T-helper 9 cell (primary cell): ENCODE data around the gene ADRA1B.
"Not testable (repeated sequence)": the region's sequence is repeated elsewhere in the genome, so short reads cannot be mapped to it uniquely, and the experiment has no call there.

Experiments used
- DNase-seq: peaks from one replicate; pipeline ENCODE4 v3.0.0-alpha.2; 2020

Gene ADRA1B

DNA sequence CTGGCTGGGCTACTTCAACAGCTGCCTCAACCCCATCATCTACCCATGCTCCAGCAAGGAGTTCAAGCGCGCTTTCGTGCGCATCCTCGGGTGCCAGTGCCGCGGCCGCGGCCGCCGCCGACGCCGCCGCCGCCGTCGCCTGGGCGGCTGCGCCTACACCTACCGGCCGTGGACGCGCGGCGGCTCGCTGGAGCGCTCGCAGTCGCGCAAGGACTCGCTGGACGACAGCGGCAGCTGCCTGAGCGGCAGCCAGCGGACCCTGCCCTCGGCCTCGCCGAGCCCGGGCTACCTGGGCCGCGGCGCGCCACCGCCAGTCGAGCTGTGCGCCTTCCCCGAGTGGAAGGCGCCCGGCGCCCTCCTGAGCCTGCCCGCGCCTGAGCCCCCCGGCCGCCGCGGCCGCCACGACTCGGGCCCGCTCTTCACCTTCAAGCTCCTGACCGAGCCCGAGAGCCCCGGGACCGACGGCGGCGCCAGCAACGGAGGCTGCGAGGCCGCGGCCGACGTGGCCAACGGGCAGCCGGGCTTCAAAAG lies 55.7 kb downstream of the ADRA1B start:
- no peak for DNase-seq

DNA sequence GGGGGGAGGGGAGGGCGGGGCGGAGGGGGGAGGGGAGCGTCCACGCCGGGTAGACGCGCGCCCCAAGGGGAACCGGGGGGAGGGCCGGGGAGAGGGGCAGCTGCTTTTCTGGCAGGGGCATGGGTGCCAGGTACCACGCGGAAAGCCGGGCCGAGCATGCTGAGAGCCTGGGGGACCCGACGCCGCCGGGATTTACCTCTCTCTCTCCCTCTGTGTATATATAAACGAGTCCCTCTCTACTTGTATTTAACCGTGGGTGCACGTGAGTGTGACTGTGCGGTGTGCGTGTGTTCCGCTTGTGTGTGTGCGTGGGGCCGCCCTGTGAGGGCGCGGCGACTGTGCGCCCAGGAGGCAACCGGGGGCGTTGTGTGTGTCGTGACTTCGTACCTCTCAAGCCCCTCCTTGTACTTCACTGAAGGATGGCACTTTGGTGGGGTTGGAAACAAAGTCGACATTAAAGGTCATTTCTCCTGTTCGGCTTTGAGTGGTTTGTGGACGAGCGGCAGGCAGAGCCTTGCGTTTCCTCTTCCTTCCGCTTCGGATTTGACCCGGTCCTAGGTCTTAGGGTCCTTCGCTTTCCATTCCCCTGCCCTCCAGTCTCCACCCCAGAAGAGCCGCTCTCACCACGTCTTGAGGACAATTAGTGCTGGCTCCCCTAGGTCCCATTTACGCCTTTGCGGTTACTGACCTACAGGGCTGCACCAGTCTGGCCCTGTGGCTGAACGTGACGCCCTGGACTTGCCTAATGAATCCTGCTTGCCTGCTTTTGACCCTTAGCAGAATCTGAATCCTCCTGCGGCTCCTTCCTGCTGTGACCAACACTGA lies 56.5 kb downstream of the ADRA1B start:
- no peak for DNase-seq

DNA sequence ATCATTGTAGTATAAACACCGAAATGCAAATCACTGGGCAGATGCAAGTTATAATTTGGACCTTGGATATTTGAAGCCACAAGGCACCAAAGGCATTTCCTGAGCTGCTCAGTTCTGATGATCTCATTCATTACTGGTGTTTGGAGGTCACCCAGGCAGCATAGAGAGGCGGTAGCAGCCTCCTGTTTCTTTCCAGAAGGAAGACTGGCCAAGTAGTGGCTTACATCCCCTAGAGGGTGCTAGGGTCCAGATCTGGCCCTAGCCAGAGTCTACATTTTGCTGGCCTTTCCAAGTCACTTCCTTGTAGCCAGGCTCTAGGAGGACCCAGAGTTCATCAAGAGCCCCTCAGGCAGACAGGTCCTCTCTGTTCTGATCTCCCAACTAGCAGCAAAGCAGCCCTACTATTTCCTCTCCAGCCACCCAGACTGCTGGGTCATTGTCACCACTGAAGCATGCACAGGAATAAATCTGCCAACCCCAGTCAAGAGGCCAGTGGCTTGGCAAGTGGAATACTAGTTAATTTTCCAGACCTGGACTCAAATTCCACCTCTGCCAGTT lies 59.3 kb downstream of the ADRA1B start:
- DNase-seq = no peak

GRCh38 chr5:159976921-159977320 lies 60.6 kb downstream of the ADRA1B start:
- no peak for DNase-seq

GRCh38 chr5:159978358-159978757 lies 62.1 kb downstream of the ADRA1B start:
- DNase-seq = no peak

GRCh38 chr5:159982421-159983173 lies 66.3 kb downstream of the ADRA1B start:
- DNase-seq = no peak

DNA sequence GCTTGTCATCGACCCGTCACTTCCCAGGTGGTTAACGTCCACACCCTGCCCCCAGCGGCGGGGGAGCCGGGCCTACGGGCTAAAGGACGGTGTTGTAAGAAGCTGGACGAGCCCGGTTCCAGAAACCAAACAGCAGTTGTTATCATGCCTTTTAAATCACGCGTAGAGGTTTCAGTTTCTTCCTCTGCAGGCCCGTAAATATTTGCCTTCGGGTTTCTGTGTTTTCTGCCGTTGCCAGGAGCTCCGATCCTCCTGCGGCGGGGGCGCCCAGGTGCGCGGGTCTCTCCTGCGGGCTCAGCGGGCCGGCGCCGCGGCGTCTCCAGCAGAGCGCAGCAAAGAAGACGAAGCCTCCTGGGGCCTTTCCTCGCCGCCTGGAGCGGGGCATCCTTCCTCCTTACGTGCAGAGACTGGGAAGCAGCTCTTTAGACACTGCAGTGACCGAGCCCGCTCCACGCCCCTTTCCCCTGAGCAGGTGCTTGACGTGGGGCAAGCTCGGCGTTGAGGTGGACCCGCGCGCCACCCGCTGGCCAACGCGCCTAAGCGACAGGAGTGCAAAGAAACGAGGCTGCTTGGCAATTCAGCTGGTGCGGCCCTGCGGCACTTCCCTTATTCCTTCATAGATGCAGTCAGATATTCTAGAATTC lies 70.9 kb downstream of the ADRA1B start:
- DNase-seq = peak; percentile 57

GRCh38 chr5:159990506-159990905 lies 74.2 kb downstream of the ADRA1B start:
- no peak for DNase-seq

DNA sequence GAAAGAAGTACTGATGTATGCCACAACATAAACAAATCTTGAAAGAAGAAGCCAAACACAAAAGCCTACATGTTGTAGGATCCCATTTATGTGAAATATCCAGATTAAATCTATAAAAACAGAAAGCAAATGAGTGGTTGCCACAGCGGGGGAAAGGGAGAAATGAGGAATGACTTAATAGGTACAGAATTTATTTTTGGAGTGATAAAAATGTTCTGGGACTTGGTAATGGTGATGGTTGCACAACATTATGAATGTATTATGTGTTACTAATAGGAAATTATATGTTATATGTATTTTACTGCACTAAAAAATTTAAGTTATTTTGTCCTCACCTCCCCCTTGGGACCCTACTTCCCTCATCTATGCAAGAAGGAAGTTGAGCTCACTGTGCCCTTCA lies 76.3 kb downstream of the ADRA1B start:
- no peak for DNase-seq

- no peak for DNase-seq
Measured at GRCh38 chr5:159993194-159993593, 76.9 kb downstream of the ADRA1B start.

GRCh38 chr5:159995907-159996306 lies 79.6 kb downstream of the ADRA1B start:
- no peak for DNase-seq

DNA sequence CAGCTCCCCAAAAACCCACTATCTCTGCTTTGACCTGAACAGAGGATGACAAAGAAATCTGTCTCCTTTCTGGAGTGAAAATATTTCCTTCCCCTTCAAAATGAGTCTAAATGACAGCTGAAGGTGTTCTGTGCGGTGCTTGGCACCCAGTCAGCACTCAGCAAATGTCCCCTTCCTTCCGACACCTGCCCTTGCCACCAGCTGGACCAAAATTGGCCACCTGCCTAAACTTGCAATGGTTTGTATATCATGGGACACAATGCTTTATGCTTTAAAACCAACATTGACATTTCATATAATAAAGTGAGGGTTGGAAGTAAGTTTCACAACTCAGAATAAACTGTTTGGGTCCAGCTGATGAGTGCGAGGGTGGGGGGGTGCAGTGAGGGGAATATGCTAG lies 85.2 kb downstream of the ADRA1B start:
- no peak for DNase-seq

DNA sequence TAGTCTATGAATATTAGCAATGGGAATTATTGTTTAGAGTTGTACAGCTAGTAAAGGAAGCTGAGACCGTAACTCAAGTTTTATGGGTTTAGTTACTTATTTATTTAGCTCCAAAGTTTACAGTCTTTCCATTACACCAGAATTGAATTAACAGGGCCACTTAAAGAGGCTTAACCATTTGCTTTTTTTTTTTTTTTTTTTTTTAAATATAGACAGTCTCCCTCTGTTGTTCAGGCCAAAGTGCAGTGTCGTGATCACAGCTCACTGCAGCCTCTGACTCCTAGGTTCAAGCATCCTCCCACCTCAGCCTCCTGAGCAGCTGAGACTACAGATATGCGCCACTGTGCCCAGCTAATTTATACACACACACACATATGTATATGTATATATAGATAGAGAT lies 91.2 kb downstream of the ADRA1B start:
- no peak for DNase-seq

GRCh38 chr5:160008529-160008876 lies 92.2 kb downstream of the ADRA1B start:
- DNase-seq = not testable (repeated sequence)

GRCh38 chr5:160008877-160009590 lies 92.8 kb downstream of the ADRA1B start, which contains the start of gene TTC1:
Gene TTC1 (plus strand): TSS chr5:160009139. CDS start chr5:160010529, 1,390 bp downstream.
- peak; percentile 88 for DNase-seq

DNA sequence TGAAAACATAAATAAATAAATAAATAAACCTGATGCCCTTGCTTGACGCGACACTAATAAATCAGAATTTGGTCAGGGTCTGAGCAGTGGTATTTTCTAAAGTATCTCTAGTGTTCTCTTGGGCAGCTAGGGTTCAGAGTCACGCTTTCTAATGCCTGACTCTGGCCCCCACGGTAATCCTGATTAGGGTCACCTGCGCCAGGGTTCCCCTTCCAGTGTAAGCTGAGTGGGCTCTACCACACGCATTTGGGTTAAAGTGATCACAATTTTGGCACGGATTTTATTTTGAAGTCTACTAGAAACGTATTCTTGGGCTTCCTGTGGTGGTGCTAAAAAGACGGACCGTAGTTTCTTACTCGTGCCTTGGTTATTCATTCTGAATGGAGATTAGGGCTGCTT lies 93.3 kb downstream of the ADRA1B start:
- DNase-seq = peak; percentile 5

- no peak for DNase-seq
Measured at GRCh38 chr5:160011471-160011870, 95.2 kb downstream of the ADRA1B start.

GRCh38 chr5:160014197-160014596 lies 97.9 kb downstream of the ADRA1B start:
- DNase-seq = not testable (repeated sequence)

DNA sequence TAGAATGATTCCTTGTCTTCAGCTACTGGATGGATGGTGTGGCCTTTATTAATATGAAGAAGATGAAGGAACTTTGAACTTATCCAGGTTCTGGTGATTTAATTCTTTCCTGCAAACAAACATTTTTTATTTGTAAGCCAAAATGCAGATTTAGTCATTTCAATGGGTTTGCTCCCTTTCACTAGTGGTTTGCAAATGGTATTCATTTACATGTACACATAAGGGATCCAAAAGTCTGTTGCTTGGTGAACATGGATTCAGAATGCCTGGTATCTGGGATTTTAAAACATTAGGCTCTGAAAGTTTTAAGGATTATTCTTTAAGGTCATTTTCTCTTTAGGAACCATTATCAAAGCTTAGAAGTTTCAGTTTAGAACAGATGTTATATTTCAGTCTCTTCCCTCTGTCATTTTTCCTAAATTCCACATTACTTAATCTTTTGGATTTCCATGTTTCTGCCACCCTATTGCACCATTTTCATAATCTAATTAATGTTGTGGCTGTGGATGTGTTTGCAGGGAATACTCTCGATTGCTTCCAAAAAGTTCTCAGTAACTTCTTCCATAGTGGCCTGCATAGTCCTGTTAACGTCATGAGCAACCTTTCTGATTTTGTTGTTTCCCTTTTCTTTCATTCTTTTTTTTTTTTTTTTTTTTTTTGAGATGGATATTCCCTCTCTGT lies 102.8 kb downstream of the ADRA1B start:
- no peak for DNase-seq

GRCh38 chr5:160020266-160020770 lies 104.0 kb downstream of the ADRA1B start:
- no peak for DNase-seq

DNA sequence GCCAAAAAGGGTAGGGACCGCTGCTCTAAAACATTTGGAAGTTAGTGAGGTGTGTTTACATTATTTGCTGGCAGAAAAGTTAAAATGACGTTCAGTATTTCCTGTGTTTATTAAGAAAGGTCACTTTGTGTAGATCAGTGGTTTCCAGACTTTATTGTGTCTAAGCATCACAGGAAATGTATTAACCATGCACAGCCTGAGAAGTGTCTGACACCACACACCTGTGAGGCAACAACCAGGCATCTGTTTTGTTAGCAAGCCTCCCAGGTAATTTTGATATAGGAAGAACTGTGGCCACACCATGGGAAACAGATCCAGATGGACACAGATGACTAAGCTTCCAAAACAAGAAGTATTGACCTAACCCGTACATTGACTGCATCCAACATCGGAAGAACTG lies 104.7 kb downstream of the ADRA1B start:
- no peak for DNase-seq
